ENCODE results near the gene SEPTIN6. TPM values are rescaled to one million over a fixed set of nuclear protein-coding genes. Genes with fewer than 3 reads are reported as not detected.
A peak's percentile ranks its signal among the peaks of the same experiment; 100 is the strongest.

The SEPTIN6 gene
- 1.6 and 1.7 TPM in 2 replicates for total RNA-seq

DNA sequence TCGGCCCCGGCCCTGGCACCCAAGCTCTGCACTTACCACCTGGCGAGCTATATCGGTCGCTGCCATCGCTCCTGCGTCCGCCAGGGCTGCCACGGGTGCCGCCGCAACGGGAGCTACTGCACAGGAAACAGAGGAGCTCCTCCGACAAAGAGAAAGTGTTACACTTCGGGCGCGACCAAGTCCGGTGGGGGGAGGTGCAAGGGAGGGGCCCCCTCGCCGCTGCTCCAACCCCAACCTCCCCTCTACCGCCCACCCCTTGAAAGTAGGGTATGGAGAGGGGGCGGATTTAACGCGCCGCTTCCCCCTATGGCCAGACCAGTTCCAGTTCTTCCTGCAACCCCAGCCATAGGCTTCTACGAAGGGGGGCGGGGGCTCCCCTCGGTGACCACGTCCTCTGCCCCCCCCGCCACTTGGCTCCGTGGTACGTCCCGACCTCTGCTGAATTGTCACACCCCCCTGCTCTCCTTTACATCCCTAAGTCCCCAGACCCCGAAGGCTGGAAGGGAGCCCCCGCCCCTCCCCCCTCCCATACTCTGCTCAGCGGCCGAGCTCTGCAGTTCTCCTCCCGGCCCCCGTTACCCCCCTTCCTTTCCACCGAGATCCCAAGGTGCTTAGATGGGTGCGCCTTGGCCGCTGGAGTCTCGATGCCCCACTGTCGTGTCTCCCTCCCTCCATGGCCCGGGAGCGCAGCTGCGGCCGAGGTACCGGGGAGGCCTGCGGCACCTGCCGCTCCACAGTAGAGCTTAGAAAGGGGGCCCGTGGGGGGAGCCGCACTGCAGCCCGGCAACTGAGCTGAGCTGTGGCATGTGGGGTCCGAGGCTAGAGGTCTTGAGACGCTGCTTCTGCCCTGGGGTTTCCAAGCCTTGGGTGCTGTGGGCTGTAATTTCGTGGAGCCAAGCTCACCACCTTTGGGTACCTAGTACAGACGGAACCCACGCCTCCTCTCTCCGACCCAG is at the start of gene SEPTIN6:
Gene SEPTIN6 (minus strand): TSS at position 129 of the 956 bp plus-strand sequence. CDS start 63 bp downstream, at position 66.
- Histone ChIP-seq H3K36me3 (ENCODE audit: control insufficient read depth, insufficient read depth, low read length) (no peaks in the 10 kb centered on the region), H3K27me3 (ENCODE audit: control insufficient read depth, insufficient read depth, low read length) (no peaks in the 10 kb centered on the region), H3K4me3 (ENCODE audit: low read depth, low read length) (peak within 1 kb of the TSS; percentile 57)
- DNase-seq (ENCODE audit: low read depth), result peak; percentile 18
- TF ChIP-seq, protein P1, sequence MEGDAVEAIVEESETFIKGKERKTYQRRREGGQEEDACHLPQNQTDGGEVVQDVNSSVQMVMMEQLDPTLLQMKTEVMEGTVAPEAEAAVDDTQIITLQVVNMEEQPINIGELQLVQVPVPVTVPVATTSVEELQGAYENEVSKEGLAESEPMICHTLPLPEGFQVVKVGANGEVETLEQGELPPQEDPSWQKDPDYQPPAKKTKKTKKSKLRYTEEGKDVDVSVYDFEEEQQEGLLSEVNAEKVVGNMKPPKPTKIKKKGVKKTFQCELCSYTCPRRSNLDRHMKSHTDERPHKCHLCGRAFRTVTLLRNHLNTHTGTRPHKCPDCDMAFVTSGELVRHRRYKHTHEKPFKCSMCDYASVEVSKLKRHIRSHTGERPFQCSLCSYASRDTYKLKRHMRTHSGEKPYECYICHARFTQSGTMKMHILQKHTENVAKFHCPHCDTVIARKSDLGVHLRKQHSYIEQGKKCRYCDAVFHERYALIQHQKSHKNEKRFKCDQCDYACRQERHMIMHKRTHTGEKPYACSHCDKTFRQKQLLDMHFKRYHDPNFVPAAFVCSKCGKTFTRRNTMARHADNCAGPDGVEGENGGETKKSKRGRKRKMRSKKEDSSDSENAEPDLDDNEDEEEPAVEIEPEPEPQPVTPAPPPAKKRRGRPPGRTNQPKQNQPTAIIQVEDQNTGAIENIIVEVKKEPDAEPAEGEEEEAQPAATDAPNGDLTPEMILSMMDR (IDR thresholded peaks at IDR 0.05; ENCODE audit: insufficient read depth, low read length, severe bottlenecking), result no peak
- no peak for FAIRE-seq

DNA sequence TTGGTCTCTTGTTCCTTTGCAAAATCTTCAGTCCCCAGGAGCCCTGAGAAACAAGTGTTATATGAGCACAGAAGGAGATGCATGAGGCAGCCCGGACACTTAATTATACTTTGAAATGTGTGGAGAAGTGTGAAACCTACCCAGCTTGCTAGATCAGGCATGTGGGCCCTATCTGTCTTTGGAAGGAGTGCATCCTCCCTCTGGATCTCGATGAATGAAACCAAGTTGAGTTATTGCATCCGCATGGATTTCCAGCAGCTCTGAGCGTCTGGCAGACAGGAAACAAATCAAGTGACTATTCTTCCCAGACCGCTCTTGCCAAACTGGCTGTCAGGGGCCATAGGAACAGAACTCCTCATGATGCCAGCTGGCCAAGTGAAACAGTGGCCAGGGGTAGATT is 45.8 kb upstream of the SEPTIN6 start:
- Histone ChIP-seq H3K4me3 (ENCODE audit: low read depth, low read length) (no peak overlapping the region), H3K27me3 (ENCODE audit: control insufficient read depth, insufficient read depth, low read length) (no peaks in the 10 kb centered on the region), H3K36me3 (ENCODE audit: control insufficient read depth, insufficient read depth, low read length) (no peaks in the 10 kb centered on the region)
- DNase-seq (ENCODE audit: low read depth), result no peak
- TF ChIP-seq, protein P1 (IDR thresholded peaks at IDR 0.05; ENCODE audit: insufficient read depth, low read length, severe bottlenecking), result no peak
- no peak for FAIRE-seq

DNA sequence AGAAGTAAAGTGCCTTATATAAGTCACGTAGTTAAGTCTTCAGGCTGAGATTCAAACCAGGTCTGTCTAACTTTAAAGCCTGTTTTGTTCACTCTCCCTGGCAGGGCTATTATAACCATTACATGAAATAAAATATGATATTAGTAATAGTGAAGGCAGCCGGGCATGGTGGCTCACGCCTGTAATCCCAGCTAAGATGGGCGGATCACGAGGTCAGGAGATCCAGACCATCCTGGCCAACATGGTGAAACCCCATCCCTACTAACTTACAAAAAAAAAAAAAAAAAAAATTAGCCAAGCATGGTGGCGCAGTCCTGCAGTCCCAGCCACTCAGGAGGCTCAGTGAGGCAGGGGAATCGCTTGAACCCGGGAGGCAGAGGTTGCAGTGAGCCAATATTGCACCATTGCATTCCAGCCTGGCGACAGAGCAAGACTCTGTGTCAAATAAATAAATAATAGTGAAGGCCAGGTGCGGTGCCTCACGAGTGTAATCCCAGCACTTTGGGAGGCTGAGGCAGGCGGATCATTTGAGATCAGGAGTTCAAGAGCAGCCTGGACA is 43.3 kb upstream of the SEPTIN6 start:
- FAIRE-seq (no peak), DNase-seq (ENCODE audit: low read depth) (peak; percentile 27)
- no peak overlapping the region for H3K4me3 ChIP-seq (ENCODE audit: low read depth, low read length)
- TF ChIP-seq, protein P1 (IDR thresholded peaks at IDR 0.05; ENCODE audit: insufficient read depth, low read length, severe bottlenecking), result no peak
- H3K36me3 ChIP-seq (ENCODE audit: control insufficient read depth, insufficient read depth, low read length), result no peaks in the 10 kb centered on the region
- no peaks in the 10 kb centered on the region for H3K27me3 ChIP-seq (ENCODE audit: control insufficient read depth, insufficient read depth, low read length)

DNA sequence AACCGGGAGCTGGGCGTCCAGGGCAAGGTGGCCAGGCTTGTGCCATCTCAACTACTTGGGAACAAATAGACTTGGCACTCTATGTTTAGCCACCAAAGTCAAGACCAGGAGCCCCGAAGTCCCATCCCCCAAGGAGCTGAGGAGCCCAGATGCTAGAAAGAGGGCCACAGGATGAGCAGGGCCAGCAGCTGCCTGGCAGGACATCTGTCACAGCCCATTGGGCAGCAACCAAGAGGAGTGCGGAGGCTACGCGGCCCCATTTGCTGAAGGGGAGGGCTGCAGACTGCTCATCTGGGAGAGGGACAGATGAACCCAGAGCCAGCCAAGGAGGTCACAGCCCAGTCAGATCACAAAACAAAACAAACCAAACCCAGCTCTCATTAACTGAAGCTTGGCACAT is 42.5 kb upstream of the SEPTIN6 start:
- Histone ChIP-seq H3K4me3 (ENCODE audit: low read depth, low read length) (no peak overlapping the region), H3K27me3 (ENCODE audit: control insufficient read depth, insufficient read depth, low read length) (no peaks in the 10 kb centered on the region), H3K36me3 (ENCODE audit: control insufficient read depth, insufficient read depth, low read length) (no peaks in the 10 kb centered on the region)
- TF ChIP-seq, protein P1 (IDR thresholded peaks at IDR 0.05; ENCODE audit: insufficient read depth, low read length, severe bottlenecking), result no peak
- DNase-seq (ENCODE audit: low read depth) (no peak), FAIRE-seq (no peak)

DNA sequence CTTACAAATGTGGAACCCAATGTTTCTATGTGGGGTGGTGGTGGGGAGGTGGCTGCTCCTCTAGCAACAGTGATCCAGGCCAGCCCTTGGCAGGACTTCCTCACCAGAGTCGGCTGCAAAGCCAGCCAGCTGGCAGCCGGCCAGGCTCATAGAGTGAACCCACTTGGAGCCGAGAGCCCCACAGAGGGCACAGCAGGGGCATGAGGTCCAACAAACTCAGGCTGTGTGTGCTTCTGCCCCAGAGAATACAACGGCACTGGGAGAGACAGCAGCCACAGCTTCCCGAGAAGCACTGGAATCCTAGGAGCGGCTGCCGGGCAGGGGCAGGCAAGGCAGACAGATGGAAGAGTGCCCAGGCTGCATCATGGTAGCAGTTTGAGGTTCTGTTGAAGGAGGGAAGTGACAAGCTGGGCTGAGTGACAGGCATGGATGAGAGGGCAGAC is 42.0 kb upstream of the SEPTIN6 start:
- Histone ChIP-seq H3K36me3 (ENCODE audit: control insufficient read depth, insufficient read depth, low read length) (no peaks in the 10 kb centered on the region), H3K4me3 (ENCODE audit: low read depth, low read length) (no peak overlapping the region), H3K27me3 (ENCODE audit: control insufficient read depth, insufficient read depth, low read length) (no peaks in the 10 kb centered on the region)
- no peak for FAIRE-seq
- TF ChIP-seq, protein P1 (IDR thresholded peaks at IDR 0.05; ENCODE audit: insufficient read depth, low read length, severe bottlenecking), result no peak
- no peak for DNase-seq (ENCODE audit: low read depth)

Measured in bronchial epithelial cell (primary cell).